Suppressor macrophage (primary cell): ENCODE data around the gene MYRF.

Experiments
- DNase-seq, 4 experiments: peaks; one replicate each; pipeline ENCODE4 v3.0.0-alpha.2; 2020 to 2022
- total RNA-seq, 17 experiments: gene quantifications; one replicate each; lab custom pipeline; 2026; ENCODE audit warnings: mixed read lengths in 6 of 17, inconsistent platforms in 3 of 17; lab: John Stamatoyannopoulos, UW

Gene MYRF
- total RNA-seq, result 0.14 to 7.5 (median 0.40) reads per million in 17 experiments

GRCh38 chr11:61752117-61752924 is at the start of gene MYRF:
Gene MYRF, plus strand, starts transcription at chr11:61752636. Its CDS starts 109 bp downstream, at chr11:61752745.
- DNase-seq, result peak; percentile 64 to 89 (median 75)

GRCh38 chr11:61702701-61703312 is 49.6 kb upstream of the MYRF start:
- DNase-seq, result peak; percentile 42 to 76 (median 68)

- no peak for DNase-seq
These were observed 47.6 kb upstream of the MYRF start for GRCh38 chr11:61704838-61705237.

GRCh38 chr11:61706452-61707400 is 45.7 kb upstream of the MYRF start:
- DNase-seq, result no peak

GRCh38 chr11:61707574-61707973 is 44.9 kb upstream of the MYRF start:
- no peak for DNase-seq

GRCh38 chr11:61709110-61709509 is 43.3 kb upstream of the MYRF start:
- no peak for DNase-seq

GRCh38 chr11:61709572-61709971 is 42.9 kb upstream of the MYRF start:
- DNase-seq, result no peak

GRCh38 chr11:61710019-61710418 is 42.4 kb upstream of the MYRF start:
- no peak for DNase-seq

GRCh38 chr11:61711037-61711436 is 41.4 kb upstream of the MYRF start:
- DNase-seq, result no peak

- no peak for DNase-seq
These were observed 40.9 kb upstream of the MYRF start for GRCh38 chr11:61711498-61711897.

- DNase-seq, result no peak
These were observed 40.1 kb upstream of the MYRF start for GRCh38 chr11:61712314-61712713.

GRCh38 chr11:61712846-61713245 is 39.6 kb upstream of the MYRF start:
- DNase-seq, result peak in 3 of 4 experiments; percentile 35 to 48 (median 38)

- no peak for DNase-seq
These were observed 39.0 kb upstream of the MYRF start for GRCh38 chr11:61713464-61713863.

- peak in 3 of 4 experiments; percentile 44 to 54 (median 51) for DNase-seq
These were observed 38.5 kb upstream of the MYRF start for GRCh38 chr11:61713906-61714305.

- no peak for DNase-seq
These were observed 38.1 kb upstream of the MYRF start for GRCh38 chr11:61714316-61714715.

- DNase-seq, result no peak
These were observed 37.5 kb upstream of the MYRF start for GRCh38 chr11:61714916-61715315.

GRCh38 chr11:61715867-61716266 is 36.6 kb upstream of the MYRF start:
- DNase-seq, result peak; percentile 63 to 82 (median 79)

GRCh38 chr11:61716478-61717285 is 35.8 kb upstream of the MYRF start:
- peak; percentile 66 to 86 (median 82) for DNase-seq

GRCh38 chr11:61717286-61718033 is 35.0 kb upstream of the MYRF start:
- DNase-seq, result no peak

- DNase-seq, result no peak
These were observed 34.3 kb upstream of the MYRF start for GRCh38 chr11:61718046-61718531.
